Right ventricle myocardium superior (tissue), 1 donor: ENCODE data around the gene C19orf73. TPM values are rescaled to one million over a fixed set of nuclear protein-coding genes. Genes with fewer than 3 reads are reported as not detected.
A peak's percentile ranks its signal among the peaks of the same experiment; 100 is the strongest.
"Not testable (repeated sequence)": the region's sequence is repeated elsewhere in the genome, so short reads cannot be mapped to it uniquely, and the experiment has no call there.

Source experiments
- ATAC-seq: fragments of 200-7000 bp; cut with Tn5 transposase; one replicate; pipeline ENCODE4 v1.9.1; 2020; ENCODE audit warnings: mild to moderate bottlenecking; ENCODE audit not compliant: poor library complexity
- DNase-seq: peaks from one replicate; pipeline ENCODE4 v3.0.0-alpha.2; 2020
- intact Hi-C: fragments of 100-400 bp; cut with DNase I; formaldehyde crosslinking; loops from one replicate; pipeline ENCODE4 v1.11.2; 2022
- total RNA-seq: library from RNA; stranded (reverse); fragmentation: NEBNext Ultra II Directional; extraction: Animal tissue kit (Norgen Biotek cat#: 25700); gene quantifications from one replicate; pipeline ENCODE4 v1.2.1, GENCODE V29; 2021
- donor health status: DM: no; HTN: yes; CAD: no; lungs with severe emphysema.

Gene C19orf73
- total RNA-seq, 1 donor from 2014 or later, result 1.3 TPM

- peak; percentile 98 for ATAC-seq
- DNase-seq, result peak; percentile 100
- intact Hi-C loops, result no loop called here
These were observed 33.7 kb downstream of the C19orf73 start, which contains the start of gene SNRNP70 for GRCh38 chr19:49085020-49085867. Gene SNRNP70 (plus strand): TSS chr19:49085451. CDS start chr19:49086415, 964 bp downstream.

- intact Hi-C loops, result no loop called here
- DNase-seq, result no peak
- ATAC-seq, result no peak
These were observed 34.5 kb downstream of the C19orf73 start for GRCh38 chr19:49084206-49085019.

GRCh38 chr19:49081273-49081672 lies 37.7 kb downstream of the C19orf73 start:
- intact Hi-C loops, result no loop called here
- no peak for ATAC-seq
- DNase-seq, result no peak

- no peak for DNase-seq
- intact Hi-C loops, result no loop called here
- no peak for ATAC-seq
These were observed 38.6 kb downstream of the C19orf73 start for GRCh38 chr19:49080392-49080791.

- intact Hi-C loops, result not testable (repeated sequence)
- ATAC-seq (peak; percentile 69), DNase-seq (peak; percentile 83)
These were observed 44.1 kb downstream of the C19orf73 start for GRCh38 chr19:49074869-49075268.

- intact Hi-C loops, result no loop called here
- DNase-seq (no peak), ATAC-seq (peak; percentile 65)
These were observed 45.2 kb downstream of the C19orf73 start for GRCh38 chr19:49073514-49074378.

- intact Hi-C loops, result no loop called here
- no peak for DNase-seq
- no peak for ATAC-seq
These were observed 46.9 kb downstream of the C19orf73 start for GRCh38 chr19:49071860-49072547.

GRCh38 chr19:49070416-49070815 lies 48.5 kb downstream of the C19orf73 start:
- ATAC-seq, result no peak
- DNase-seq, result no peak
- intact Hi-C loops, result no loop called here

- no peak for ATAC-seq
- no peak for DNase-seq
- intact Hi-C loops, result no loop called here
These were observed 49.9 kb downstream of the C19orf73 start for GRCh38 chr19:49069026-49069425.

Other genes starting within 250 kb of the C19orf73 start
- 60.4 TPM for gene PPP1R15A, start 246.7 kb downstream of the C19orf73 start, total RNA-seq
- gene TULP2, start 220.4 kb downstream of the C19orf73 start, total RNA-seq, result not detected
- 237 TPM for gene NUCB1, start 218.8 kb downstream of the C19orf73 start, total RNA-seq
- gene DHDH, start 185.4 kb downstream of the C19orf73 start, total RNA-seq, result not detected
- 21.5 TPM for gene BAX, start 164.3 kb downstream of the C19orf73 start, total RNA-seq
- gene FTL, start 153.8 kb downstream of the C19orf73 start, total RNA-seq, result 748 TPM
- 100 TPM for gene GYS1, start 125.8 kb downstream of the C19orf73 start, total RNA-seq
- gene RUVBL2, start 125.3 kb downstream of the C19orf73 start, total RNA-seq, result 41.7 TPM
- gene LHB, start 102.1 kb downstream of the C19orf73 start, total RNA-seq, result not detected
- not detected for gene CGB3, start 94.8 kb downstream of the C19orf73 start, total RNA-seq
- not detected for gene CGB2, start 87.3 kb downstream of the C19orf73 start, total RNA-seq
- gene CGB1, start 82.2 kb downstream of the C19orf73 start, total RNA-seq, result not detected
- not detected for gene CGB5, start 75.3 kb downstream of the C19orf73 start, total RNA-seq
- gene CGB8, start 70.0 kb downstream of the C19orf73 start, total RNA-seq, result not detected
- gene CGB7, start 61.4 kb downstream of the C19orf73 start, total RNA-seq, result not detected
- gene NTF4, start 54.3 kb downstream of the C19orf73 start, total RNA-seq, result 0.48 TPM
- 0.86 TPM for gene KCNA7, start 46.4 kb downstream of the C19orf73 start, total RNA-seq
- 105 TPM for gene SNRNP70, start 33.7 kb downstream of the C19orf73 start, total RNA-seq
- 21.3 TPM for gene LIN7B, start 4.8 kb downstream of the C19orf73 start, total RNA-seq
- gene PPFIA3, start 401 bp upstream of the C19orf73 start, total RNA-seq, result 5.0 TPM
- gene HRC, start 36.3 kb upstream of the C19orf73 start, total RNA-seq, result 878 TPM
- 24.8 TPM for gene TRPM4, start 38.6 kb upstream of the C19orf73 start, total RNA-seq
- 1.5 TPM for gene SLC6A16, start 206.0 kb upstream of the C19orf73 start, total RNA-seq
- gene CD37, start 216.3 kb upstream of the C19orf73 start, total RNA-seq, result 4.0 TPM
- gene TEAD2, start 243.3 kb upstream of the C19orf73 start, total RNA-seq, result 57.9 TPM
- not detected for gene DKKL1, start 244.7 kb upstream of the C19orf73 start, total RNA-seq